ENCODE data around the gene RGL3. TPM values are rescaled to one million over a fixed set of nuclear protein-coding genes. Genes with fewer than 3 reads are reported as not detected.
"Not testable (repeated sequence)": the region's sequence is repeated elsewhere in the genome, so short reads cannot be mapped to it uniquely, and the experiment has no call there.

RGL3 gene
- total RNA-seq, 1 experiment from 2014 or later: not detected

- Histone ChIP-seq H3K27ac (no peak overlapping the region), H3K9me3 (replicated peaks) (no peaks in the 10 kb centered on the region), H3K4me1 (replicated peaks) (peaks cover 14% of the 10 kb centered on the region), H3K4me3 (no peak overlapping the region), H3K36me3 (peaks cover 70% of the 10 kb centered on the region), H3K27me3 (replicated peaks) (no peaks in the 10 kb centered on the region)
- DNase-seq (ENCODE audit: low read depth in 1 of 2, low spot score in 2 of 2): no peak
These were observed 18.8 kb upstream of the RGL3 start for GRCh38 chr19:11437955-11438354.

GRCh38 chr19:11435833-11436313 lies 16.8 kb upstream of the RGL3 start:
- Histone ChIP-seq H3K27ac (peak overlapping the region; percentile 44), H3K4me3 (peak overlapping the region; percentile 65), H3K27me3 (replicated peaks) (no peaks in the 10 kb centered on the region), H3K4me1 (replicated peaks) (peaks cover 14% of the 10 kb centered on the region), H3K36me3 (peaks cover 49% of the 10 kb centered on the region), H3K9me3 (replicated peaks) (no peaks in the 10 kb centered on the region)
- no peak for DNase-seq (ENCODE audit: low read depth in 1 of 2, low spot score in 2 of 2)

- peaks cover 14% of the 10 kb centered on the region for H3K4me1 ChIP-seq (replicated peaks)
- peak; percentile 100 for DNase-seq (ENCODE audit: low read depth in 1 of 2, low spot score in 2 of 2)
These were observed 16.1 kb upstream of the RGL3 start, which contains the start of the genes ODAD3 and PRKCSH for GRCh38 chr19:11435057-11435832. Gene ODAD3 (minus strand): TSS chr19:11435121. CDS start chr19:11435016, 105 bp downstream. Gene PRKCSH (plus strand): TSS chr19:11435635. CDS start chr19:11436118, 483 bp downstream.

GRCh38 chr19:11434703-11435056 lies 15.6 kb upstream of the RGL3 start:
- Histone ChIP-seq H3K4me3 (peak overlapping the region; percentile 65), H3K4me1 (replicated peaks) (peaks cover 14% of the 10 kb centered on the region), H3K36me3 (peaks cover 37% of the 10 kb centered on the region), H3K27me3 (replicated peaks) (no peaks in the 10 kb centered on the region), H3K27ac (peak overlapping the region; percentile 13; the same call in 1 of the 2 replicates), H3K9me3 (replicated peaks) (no peaks in the 10 kb centered on the region)
- no peak for DNase-seq (ENCODE audit: low read depth in 1 of 2, low spot score in 2 of 2)

More at GRCh38 chr19:11435057-11435832, 16.1 kb upstream of the RGL3 start, which contains the start of the genes ODAD3 and PRKCSH:
- H3K4me3 ChIP-seq: peak within 1 kb of the TSS; percentile 65
- peak within 1 kb of the TSS; percentile 44 for H3K27ac ChIP-seq
- no peaks in the 10 kb centered on the region for H3K27me3 ChIP-seq (replicated peaks)
- H3K36me3 ChIP-seq: peaks cover 43% of the 10 kb centered on the region
- H3K9me3 ChIP-seq (replicated peaks): no peaks in the 10 kb centered on the region

- not testable (repeated sequence) for H3K27ac ChIP-seq; DNase-seq (ENCODE audit: low read depth in 1 of 2, low spot score in 2 of 2); H3K27me3 ChIP-seq (replicated peaks); H3K4me3 ChIP-seq; H3K9me3 ChIP-seq (replicated peaks)
- H3K4me1 ChIP-seq (replicated peaks): peaks cover 14% of the 10 kb centered on the region
- H3K36me3 ChIP-seq: peaks cover 30% of the 10 kb centered on the region
These were observed 14.4 kb upstream of the RGL3 start for GRCh38 chr19:11433526-11433925.

- no peak for DNase-seq (ENCODE audit: low read depth in 1 of 2, low spot score in 2 of 2)
- Histone ChIP-seq H3K4me3 (no peak overlapping the region), H3K36me3 (no peaks in the 10 kb centered on the region), H3K27me3 (replicated peaks) (peaks cover 21% of the 10 kb centered on the region), H3K4me1 (replicated peaks) (peaks cover 6% of the 10 kb centered on the region; the same call in 1 of the 2 replicates), H3K27ac (no peak overlapping the region), H3K9me3 (replicated peaks) (0 out of 2 replicates have a peak, but pooled peaks cover 3% of the 10 kb centered on the region)
These were observed 7.5 kb upstream of the RGL3 start for GRCh38 chr19:11426656-11427055.

- no peak for DNase-seq (ENCODE audit: low read depth in 1 of 2, low spot score in 2 of 2)
- H3K36me3 ChIP-seq: no peaks in the 10 kb centered on the region
- H3K4me1 ChIP-seq (replicated peaks): peaks cover 6% of the 10 kb centered on the region; the same call in 1 of the 2 replicates
- no peak overlapping the region for H3K4me3 ChIP-seq
- H3K27ac ChIP-seq: no peak overlapping the region
- H3K27me3 ChIP-seq (replicated peaks): peaks cover 29% of the 10 kb centered on the region
- 0 out of 2 replicates have a peak, but pooled peaks cover 3% of the 10 kb centered on the region for H3K9me3 ChIP-seq (replicated peaks)
These were observed 6.8 kb upstream of the RGL3 start for GRCh38 chr19:11425719-11426457.

- Histone ChIP-seq H3K4me1 (replicated peaks) (peaks cover 9% of the 10 kb centered on the region), H3K36me3 (no peaks in the 10 kb centered on the region), H3K4me3 (no peak overlapping the region), H3K27ac (no peak overlapping the region), H3K9me3 (replicated peaks) (0 out of 2 replicates have a peak, but pooled peaks cover 3% of the 10 kb centered on the region), H3K27me3 (replicated peaks) (peaks cover 45% of the 10 kb centered on the region)
- DNase-seq (ENCODE audit: low read depth in 1 of 2, low spot score in 2 of 2): no peak
These were observed 4.7 kb upstream of the RGL3 start for GRCh38 chr19:11423791-11424181.

GRCh38 chr19:11423164-11423790 lies 4.2 kb upstream of the RGL3 start:
- peaks cover 51% of the 10 kb centered on the region for H3K27me3 ChIP-seq (replicated peaks)
- H3K36me3 ChIP-seq: no peaks in the 10 kb centered on the region
- H3K4me1 ChIP-seq (replicated peaks): peaks cover 14% of the 10 kb centered on the region
- no peak for DNase-seq (ENCODE audit: low read depth in 1 of 2, low spot score in 2 of 2)
- H3K27ac ChIP-seq: no peak overlapping the region
- 0 out of 2 replicates have a peak, but pooled peaks cover 3% of the 10 kb centered on the region for H3K9me3 ChIP-seq (replicated peaks)
- H3K4me3 ChIP-seq: no peak overlapping the region

- 0 out of 2 replicates have a peak, but pooled peaks cover 3% of the 10 kb centered on the region for H3K9me3 ChIP-seq (replicated peaks)
- H3K36me3 ChIP-seq: no peaks in the 10 kb centered on the region
- H3K27ac ChIP-seq: no peak overlapping the region
- DNase-seq (ENCODE audit: low read depth in 1 of 2, low spot score in 2 of 2): peak in 1 of 2 experiments; percentile 30
- peaks cover 51% of the 10 kb centered on the region for H3K27me3 ChIP-seq (replicated peaks)
- H3K4me3 ChIP-seq: no peak overlapping the region
- peaks cover 14% of the 10 kb centered on the region for H3K4me1 ChIP-seq (replicated peaks)
These were observed 3.3 kb upstream of the RGL3 start for GRCh38 chr19:11422163-11423065.

GRCh38 chr19:11421371-11422098 lies 2.4 kb upstream of the RGL3 start:
- DNase-seq (ENCODE audit: low read depth in 1 of 2, low spot score in 2 of 2): no peak
- Histone ChIP-seq H3K4me1 (replicated peaks) (peaks cover 14% of the 10 kb centered on the region), H3K27ac (no peak overlapping the region), H3K27me3 (replicated peaks) (peaks cover 51% of the 10 kb centered on the region), H3K36me3 (no peaks in the 10 kb centered on the region), H3K9me3 (replicated peaks) (0 out of 2 replicates have a peak, but pooled peaks cover 3% of the 10 kb centered on the region), H3K4me3 (no peak overlapping the region)
